ENCODE results near the gene CAPN13. TPM values are rescaled to one million over a fixed set of nuclear protein-coding genes. Genes with fewer than 3 reads are reported as not detected.
A peak's percentile ranks its signal among the peaks of the same experiment; 100 is the strongest.

CAPN13 gene
- total RNA-seq: 10 to 100 TPM; 49.7 to 58.5 TPM
- long read RNA-seq, partial matches to known transcripts: 4 of 14 reads
- long read RNA-seq, other reads (novel, unspliced or antisense): 10 of 14 reads

GRCh38 chr2:30807249-30807648, at the start of gene CAPN13:
Gene CAPN13 (minus strand): TSS chr2:30807446. CDS start chr2:30787325, 20,121 bp downstream.
- ATAC-seq (peak; percentile 99), DNase-seq (peak; percentile 71 to 85)
- intact Hi-C loops (cut with DNase I, micrococcal nuclease): no loop called here

GRCh38 chr2:30847841-30848240, 40.6 kb upstream of the CAPN13 start:
- intact Hi-C loops (cut with DNase I, micrococcal nuclease): no loop called here
- no peak for DNase-seq
- no peak for ATAC-seq

GRCh38 chr2:30847329-30847728, 40.1 kb upstream of the CAPN13 start:
- ATAC-seq: no peak
- intact Hi-C loops (cut with DNase I, micrococcal nuclease): no loop called here
- DNase-seq: no peak

- no peak for ATAC-seq
- no peak for DNase-seq
- intact Hi-C loops (cut with DNase I, micrococcal nuclease): no loop called here
Observed at GRCh38 chr2:30828586-30828985, 21.3 kb upstream of the CAPN13 start.

- DNase-seq (no peak), ATAC-seq (no peak)
- intact Hi-C loops (cut with DNase I, micrococcal nuclease): no loop called here
Observed at GRCh38 chr2:30826916-30827315, 19.7 kb upstream of the CAPN13 start.

- intact Hi-C loops (cut with DNase I, micrococcal nuclease): no loop called here
Observed at GRCh38 chr2:30826481-30826880, 19.2 kb upstream of the CAPN13 start.

GRCh38 chr2:30823452-30823851, 16.2 kb upstream of the CAPN13 start:
- DNase-seq: no peak
- intact Hi-C loops (cut with DNase I, micrococcal nuclease): no loop called here
- no peak for ATAC-seq

More at GRCh38 chr2:30826481-30826880, 19.2 kb upstream of the CAPN13 start:
- no peak for ATAC-seq
- no peak for DNase-seq

GRCh38 chr2:30821960-30822359, 14.7 kb upstream of the CAPN13 start:
- intact Hi-C loops (cut with DNase I, micrococcal nuclease): no loop called here
- ATAC-seq (no peak), DNase-seq (no peak)

- DNase-seq: no peak
- intact Hi-C loops (cut with DNase I, micrococcal nuclease): no loop called here
- ATAC-seq: no peak
Observed at GRCh38 chr2:30820381-30821055, 13.3 kb upstream of the CAPN13 start.

- intact Hi-C loops (cut with DNase I, micrococcal nuclease): no loop called here
- no peak for ATAC-seq
- DNase-seq: no peak
Observed at GRCh38 chr2:30809938-30810337, 2.7 kb upstream of the CAPN13 start.

- no peak for DNase-seq
- intact Hi-C loops (cut with DNase I, micrococcal nuclease): no loop called here
- no peak for ATAC-seq
Observed at GRCh38 chr2:30808695-30809094, 1.4 kb upstream of the CAPN13 start.

- intact Hi-C loops (cut with DNase I, micrococcal nuclease): no loop called here
- DNase-seq: no peak
- ATAC-seq: no peak
Observed at GRCh38 chr2:30803281-30803680, 4.0 kb downstream of the CAPN13 start.

- no peak for ATAC-seq
- intact Hi-C loops (cut with DNase I, micrococcal nuclease): no loop called here
Observed at GRCh38 chr2:30802611-30803010, 4.6 kb downstream of the CAPN13 start.

GRCh38 chr2:30801821-30802455, 5.3 kb downstream of the CAPN13 start:
- intact Hi-C loops (cut with DNase I, micrococcal nuclease): no loop called here
- ATAC-seq (no peak), DNase-seq (no peak)

More at GRCh38 chr2:30802611-30803010, 4.6 kb downstream of the CAPN13 start:
- no peak for DNase-seq

- DNase-seq: no peak
- no peak for ATAC-seq
- intact Hi-C loops (cut with DNase I, micrococcal nuclease): no loop called here
Observed at GRCh38 chr2:30800159-30800558, 7.1 kb downstream of the CAPN13 start.

- ATAC-seq (no peak), DNase-seq (no peak)
- intact Hi-C loops (cut with DNase I, micrococcal nuclease): no loop called here
Observed at GRCh38 chr2:30799366-30799765, 7.9 kb downstream of the CAPN13 start.

GRCh38 chr2:30798536-30798991, 8.7 kb downstream of the CAPN13 start:
- peak in 1 of 2 donors; percentile 34 for DNase-seq
- intact Hi-C loops (cut with DNase I, micrococcal nuclease): no loop called here
- ATAC-seq: peak; percentile 72

GRCh38 chr2:30797381-30798015, 9.7 kb downstream of the CAPN13 start:
- DNase-seq (no peak), ATAC-seq (peak; percentile 73)
- intact Hi-C loops (cut with DNase I, micrococcal nuclease): no loop called here

- ATAC-seq (no peak), DNase-seq (no peak)
- intact Hi-C loops (cut with DNase I, micrococcal nuclease): no loop called here
Observed at GRCh38 chr2:30796699-30797098, 10.5 kb downstream of the CAPN13 start.

GRCh38 chr2:30792521-30792920, 14.7 kb downstream of the CAPN13 start:
- no peak for DNase-seq
- intact Hi-C loops (cut with DNase I, micrococcal nuclease): no loop called here
- no peak for ATAC-seq

All from left colon (tissue), 2 donors.